ENCODE results near the gene OSBPL7.

OSBPL7 gene

DNA sequence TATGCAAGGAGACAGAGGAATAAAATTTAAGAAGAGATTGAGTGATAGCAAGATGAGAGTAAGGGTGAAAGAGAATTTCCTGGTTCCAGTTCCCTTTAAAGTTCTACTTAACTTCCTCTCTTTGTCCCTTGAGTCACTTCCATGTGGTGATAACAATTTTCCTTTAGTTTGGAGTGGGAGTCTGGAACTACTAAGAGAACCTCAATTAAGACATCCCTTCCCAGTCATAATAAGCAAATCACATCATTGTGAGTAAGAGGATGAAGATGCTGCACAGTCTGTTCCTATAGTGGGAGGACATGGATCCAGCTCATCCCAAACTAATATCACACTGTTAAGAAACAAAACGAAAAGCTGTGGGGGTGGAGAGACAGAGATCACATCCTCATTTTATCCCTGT lies 64.2 kb downstream of the OSBPL7 start:
- H3K4me3 Mint-ChIP-seq = no peak overlapping the region
- ATAC-seq (no peak), DNase-seq (no peak)
- H3K27me3 Mint-ChIP-seq = peaks cover 14% of the 10 kb centered on the region
- no peaks in the 10 kb centered on the region for H3K4me1 Mint-ChIP-seq
- H3K36me3 Mint-ChIP-seq (ENCODE audit: low read depth) = peaks cover 3% of the 10 kb centered on the region
- H3K27ac Mint-ChIP-seq = no peak overlapping the region
- H3K9me3 Mint-ChIP-seq = peaks cover 11% of the 10 kb centered on the region
